GM21423 (cell line): ENCODE measurements around the gene APEX2.
"Not testable (repeated sequence)": the region's sequence is repeated elsewhere in the genome, so short reads cannot be mapped to it uniquely, and the experiment has no call there.

Experiments used
- ATAC-seq: cut with Tn5 transposase; IDR thresholded peaks from one replicate; pipeline ENCODE4 v1.9.1; 2021; ENCODE audit warnings: mild to moderate bottlenecking, moderate library complexity; ENCODE audit not compliant: unreplicated experiment

The APEX2 gene

GRCh38 chrX:55008571-55009358 is 8.6 kb downstream of the APEX2 start:
- no peak for ATAC-seq

DNA sequence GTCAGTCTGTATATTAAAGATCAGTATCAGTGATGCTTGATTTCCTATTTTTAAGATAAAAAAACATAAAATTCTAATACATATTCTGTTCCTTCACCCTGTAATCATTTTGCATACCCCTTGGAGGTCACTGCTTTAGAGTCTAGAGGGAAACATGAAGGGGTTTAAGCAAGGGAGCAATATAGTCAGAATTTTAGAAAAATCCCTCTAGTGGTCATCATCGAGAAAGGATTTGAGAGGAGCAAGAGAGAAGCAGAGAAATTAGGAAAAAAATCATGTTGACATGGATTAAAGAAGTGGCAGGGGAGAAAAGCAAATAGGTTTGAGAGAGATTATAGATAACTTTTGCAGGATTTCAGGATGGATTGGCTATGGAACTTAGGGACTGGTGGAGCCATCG is 11.1 kb downstream of the APEX2 start:
- no peak for ATAC-seq

- no peak for ATAC-seq
Observed at GRCh38 chrX:55014897-55015299, 14.7 kb downstream of the APEX2 start.

- no peak for ATAC-seq
Observed at GRCh38 chrX:55026143-55026542, 26.0 kb downstream of the APEX2 start.

DNA sequence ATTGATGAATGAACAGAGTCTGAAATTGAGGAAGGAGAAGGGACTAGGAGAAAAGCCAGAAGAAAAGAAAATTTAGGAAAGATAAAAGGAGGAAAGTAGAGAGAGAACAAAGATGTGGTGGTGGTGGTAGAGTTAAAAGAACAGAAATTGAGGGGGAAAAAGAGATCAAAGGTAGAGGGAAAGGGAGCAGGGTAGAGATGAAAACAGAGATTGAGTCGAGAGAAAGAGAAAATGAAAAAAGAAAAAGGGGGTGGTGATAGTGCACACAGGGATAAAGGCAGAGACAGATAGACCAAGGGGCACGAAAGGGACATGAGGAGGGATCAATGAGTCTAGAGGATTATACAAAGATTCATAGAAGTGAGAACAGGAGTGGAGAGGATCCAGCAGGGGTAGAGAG is 26.7 kb downstream of the APEX2 start:
- no peak for ATAC-seq

- ATAC-seq = no peak
Observed at GRCh38 chrX:55028040-55028439, 27.9 kb downstream of the APEX2 start.

DNA sequence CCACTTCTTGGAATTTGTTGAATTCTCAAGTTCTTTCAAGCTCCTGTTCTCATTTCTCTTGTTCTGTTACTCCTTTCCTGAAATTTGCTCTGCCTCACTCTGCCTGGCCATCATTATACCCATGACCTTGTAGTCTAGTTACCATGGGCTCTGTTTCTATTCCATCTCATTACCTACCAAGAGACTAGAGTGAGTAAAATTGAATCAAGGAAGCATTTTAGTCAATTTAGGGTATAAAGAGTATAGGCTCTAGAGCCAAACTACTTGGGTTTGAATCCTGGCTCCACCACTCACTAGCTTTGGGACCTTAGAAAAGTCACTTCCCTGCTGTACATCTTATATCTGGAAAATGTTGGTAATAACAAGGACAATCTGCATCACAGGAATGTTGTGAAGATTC is 28.4 kb downstream of the APEX2 start:
- no peak for ATAC-seq

GRCh38 chrX:55029291-55029690 is 29.1 kb downstream of the APEX2 start:
- ATAC-seq = no peak

GRCh38 chrX:55030271-55031205 is 30.4 kb downstream of the APEX2 start, which contains the start of gene ALAS2:
Gene ALAS2, minus strand, starts transcription at chrX:55030977. Its CDS starts 4,977 bp downstream, at chrX:55026000.
- ATAC-seq = no peak

GRCh38 chrX:55033429-55033828 is 33.3 kb downstream of the APEX2 start:
- no peak for ATAC-seq

- ATAC-seq = no peak
Observed at GRCh38 chrX:55039471-55039870, 39.3 kb downstream of the APEX2 start.

DNA sequence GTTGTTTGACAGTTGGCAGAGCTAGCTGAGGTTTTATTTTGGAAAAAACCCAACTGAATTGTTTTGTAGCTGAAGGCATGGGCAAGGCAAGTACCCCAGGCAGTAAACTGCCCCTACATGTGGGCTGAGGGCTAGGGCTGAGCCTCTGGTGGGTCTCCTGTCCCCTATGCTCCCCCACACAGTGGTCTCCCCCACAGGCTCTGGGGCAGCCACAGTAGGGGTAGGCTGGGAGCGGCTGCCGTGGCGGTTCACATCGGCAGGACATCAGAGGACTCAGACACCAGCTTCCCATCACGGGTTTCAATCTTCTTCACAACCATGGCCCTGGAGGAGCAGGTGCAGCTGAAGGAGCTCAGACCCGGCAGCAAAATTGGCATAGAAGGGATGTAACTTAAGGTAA is 41.4 kb downstream of the APEX2 start:
- ATAC-seq = no peak

- not testable (repeated sequence) for ATAC-seq
Observed at GRCh38 chrX:55050599-55050998, 50.4 kb downstream of the APEX2 start.

GRCh38 chrX:55056820-55057674 is 56.9 kb downstream of the APEX2 start:
- ATAC-seq = no peak

DNA sequence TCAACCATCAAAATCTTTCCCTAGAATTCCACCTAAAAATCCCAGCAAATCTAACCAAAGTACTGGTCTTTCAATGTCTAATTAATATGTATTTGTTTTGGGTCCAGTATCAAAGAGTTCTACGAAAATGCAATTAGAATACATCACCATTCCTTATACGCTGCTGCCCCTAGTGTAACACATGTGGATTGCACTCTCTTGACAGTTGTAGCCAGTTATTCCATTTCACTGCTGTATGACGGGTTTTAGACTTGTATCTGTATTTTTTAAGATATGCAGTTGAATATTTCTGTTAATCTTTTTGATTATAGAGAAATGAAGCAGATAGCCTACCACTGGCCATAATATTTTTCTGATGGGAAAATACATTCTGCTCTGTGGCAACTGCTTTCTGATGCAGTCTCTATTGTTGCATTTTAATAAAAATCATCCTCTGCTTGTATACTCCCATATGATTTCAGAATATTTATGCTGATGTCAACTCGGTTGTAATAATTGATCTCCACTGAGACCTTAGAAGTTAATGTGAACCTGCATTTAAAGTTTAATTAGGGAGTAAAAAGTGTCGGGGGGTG is 57.6 kb downstream of the APEX2 start:
- ATAC-seq = no peak
